GM12875 (cell line): ENCODE data around the gene ABHD12.

ENCODE experiments used
- H3K4me3 ChIP-seq: one replicate; pipeline ENCODE4 v1.5.1; 2011; ENCODE audit warnings: low read depth, low read length, control low read depth
- TF ChIP-seq, protein P1 (sequence below): IDR thresholded peaks from 2 replicates; pipeline ENCODE4 v1.5.1; 2011; ENCODE audit warnings: low read depth, mild to moderate bottlenecking, control low read depth, inconsistent platforms, low read length, moderate library complexity, borderline replicate concordance; ENCODE audit not compliant: insufficient read depth

ABHD12 gene

DNA sequence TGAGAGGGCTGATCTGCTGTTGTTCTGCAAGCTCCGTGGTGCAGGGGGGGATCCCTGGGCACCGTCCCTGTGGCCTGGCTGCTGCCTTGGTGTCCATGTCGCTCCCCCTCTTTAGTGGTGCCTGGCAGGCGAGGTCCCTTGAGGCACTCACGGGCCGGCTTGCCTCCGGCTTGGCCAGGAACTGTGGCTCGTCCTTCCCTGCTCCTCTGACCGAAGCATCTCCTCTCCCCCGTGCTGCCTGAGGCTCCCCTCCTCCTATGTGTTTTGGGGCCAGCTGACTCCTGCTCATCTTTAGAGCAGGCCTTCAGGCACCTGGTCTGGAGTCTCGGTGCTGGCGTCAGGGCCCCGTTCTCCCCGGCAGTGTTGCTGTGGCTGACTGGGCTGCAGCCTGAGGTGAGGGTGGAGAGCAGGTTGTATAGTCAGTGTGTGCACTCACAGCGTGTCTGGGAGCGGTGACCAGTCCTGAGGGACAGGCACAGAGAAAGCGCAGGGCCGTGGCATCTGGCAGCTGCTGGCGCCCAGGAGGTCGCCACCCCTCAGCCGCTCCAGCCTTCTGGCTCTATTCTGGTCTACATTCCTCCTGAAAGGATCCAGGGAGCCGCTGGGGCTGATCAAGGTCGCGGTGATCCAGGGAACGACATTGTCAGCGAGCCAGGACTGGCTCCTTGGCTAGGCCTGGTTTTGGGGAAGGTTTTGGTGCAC lies 99.1 kb downstream of the ABHD12 start:
- H3K4me3 ChIP-seq: no peak overlapping the region
- TF ChIP-seq, protein P1, sequence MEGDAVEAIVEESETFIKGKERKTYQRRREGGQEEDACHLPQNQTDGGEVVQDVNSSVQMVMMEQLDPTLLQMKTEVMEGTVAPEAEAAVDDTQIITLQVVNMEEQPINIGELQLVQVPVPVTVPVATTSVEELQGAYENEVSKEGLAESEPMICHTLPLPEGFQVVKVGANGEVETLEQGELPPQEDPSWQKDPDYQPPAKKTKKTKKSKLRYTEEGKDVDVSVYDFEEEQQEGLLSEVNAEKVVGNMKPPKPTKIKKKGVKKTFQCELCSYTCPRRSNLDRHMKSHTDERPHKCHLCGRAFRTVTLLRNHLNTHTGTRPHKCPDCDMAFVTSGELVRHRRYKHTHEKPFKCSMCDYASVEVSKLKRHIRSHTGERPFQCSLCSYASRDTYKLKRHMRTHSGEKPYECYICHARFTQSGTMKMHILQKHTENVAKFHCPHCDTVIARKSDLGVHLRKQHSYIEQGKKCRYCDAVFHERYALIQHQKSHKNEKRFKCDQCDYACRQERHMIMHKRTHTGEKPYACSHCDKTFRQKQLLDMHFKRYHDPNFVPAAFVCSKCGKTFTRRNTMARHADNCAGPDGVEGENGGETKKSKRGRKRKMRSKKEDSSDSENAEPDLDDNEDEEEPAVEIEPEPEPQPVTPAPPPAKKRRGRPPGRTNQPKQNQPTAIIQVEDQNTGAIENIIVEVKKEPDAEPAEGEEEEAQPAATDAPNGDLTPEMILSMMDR: no peak

DNA sequence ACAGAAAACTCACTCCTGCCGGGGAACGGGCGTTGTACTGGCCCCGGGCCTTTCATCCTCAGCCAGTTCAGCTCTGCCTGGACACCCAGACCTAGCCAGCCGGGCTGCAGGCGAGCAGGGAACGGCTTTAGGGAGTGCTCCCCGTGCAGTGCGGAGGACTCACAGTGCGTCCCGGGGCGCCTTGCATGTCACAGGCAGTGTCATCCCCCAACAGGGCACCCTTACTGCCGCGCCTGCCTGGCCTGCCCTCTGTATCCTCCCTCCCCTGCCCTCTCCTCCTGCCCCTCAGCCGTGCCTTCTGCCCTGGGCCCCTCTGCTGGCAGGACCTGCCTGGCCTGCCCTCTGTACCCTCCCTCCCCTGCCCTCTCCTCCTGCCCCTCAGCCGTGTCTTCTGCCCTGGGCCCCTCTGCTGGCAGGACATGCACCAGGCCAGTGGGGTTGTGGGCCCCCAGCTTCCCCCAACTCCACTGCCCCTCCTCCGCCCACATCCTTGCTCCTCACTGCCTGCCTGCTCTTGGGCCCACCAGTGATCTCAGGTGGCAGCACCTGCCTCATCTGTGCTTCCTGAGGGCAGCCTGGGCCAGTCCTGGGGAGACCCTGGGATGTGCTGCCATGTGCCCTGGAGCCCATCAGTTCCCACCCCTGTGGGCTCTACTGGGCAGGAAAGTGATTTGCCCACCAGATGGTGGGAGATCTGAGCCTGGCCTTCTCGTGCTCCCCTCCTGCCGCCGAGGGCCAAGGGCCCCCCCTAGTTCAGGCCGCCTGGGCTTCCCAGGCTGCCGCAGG lies 99.8 kb downstream of the ABHD12 start:
- TF ChIP-seq, protein P1: no peak
- H3K4me3 ChIP-seq: no peak overlapping the region

DNA sequence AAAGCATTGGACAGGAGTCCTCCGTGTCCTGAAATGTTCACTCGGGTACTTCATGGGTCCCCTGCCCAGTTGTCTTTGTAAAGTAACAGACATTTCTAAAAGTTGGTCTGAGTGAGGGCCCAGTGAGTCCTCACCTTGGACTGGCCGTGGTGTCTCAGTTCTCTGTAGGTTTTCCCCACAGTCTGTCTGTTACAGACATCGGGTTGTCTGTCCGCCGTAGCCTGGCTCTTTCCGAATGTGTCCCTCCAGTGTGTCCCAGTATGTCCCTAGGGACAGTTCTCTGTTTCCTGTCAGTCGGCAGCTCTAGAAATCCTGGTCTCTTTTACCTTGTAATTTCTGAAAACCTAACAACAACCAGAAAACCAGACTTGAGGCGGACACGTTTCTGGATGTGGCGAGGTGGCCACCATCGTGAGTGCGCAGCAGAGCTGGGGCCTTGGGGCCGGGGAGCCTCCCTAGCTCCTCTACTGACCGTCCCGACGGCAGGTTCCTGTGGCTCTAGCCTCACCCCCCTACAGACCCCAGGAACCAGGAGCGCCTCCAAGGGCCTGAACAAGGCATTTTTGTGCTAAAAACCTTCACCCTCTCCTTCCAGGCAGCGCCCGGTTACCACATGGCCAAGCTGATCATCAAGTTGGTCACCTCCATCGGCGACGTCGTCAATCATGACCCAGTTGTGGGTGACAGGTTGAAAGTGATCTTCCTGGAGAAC lies 100.6 kb downstream of the ABHD12 start:
- H3K4me3 ChIP-seq: no peak overlapping the region
- TF ChIP-seq, protein P1: no peak

DNA sequence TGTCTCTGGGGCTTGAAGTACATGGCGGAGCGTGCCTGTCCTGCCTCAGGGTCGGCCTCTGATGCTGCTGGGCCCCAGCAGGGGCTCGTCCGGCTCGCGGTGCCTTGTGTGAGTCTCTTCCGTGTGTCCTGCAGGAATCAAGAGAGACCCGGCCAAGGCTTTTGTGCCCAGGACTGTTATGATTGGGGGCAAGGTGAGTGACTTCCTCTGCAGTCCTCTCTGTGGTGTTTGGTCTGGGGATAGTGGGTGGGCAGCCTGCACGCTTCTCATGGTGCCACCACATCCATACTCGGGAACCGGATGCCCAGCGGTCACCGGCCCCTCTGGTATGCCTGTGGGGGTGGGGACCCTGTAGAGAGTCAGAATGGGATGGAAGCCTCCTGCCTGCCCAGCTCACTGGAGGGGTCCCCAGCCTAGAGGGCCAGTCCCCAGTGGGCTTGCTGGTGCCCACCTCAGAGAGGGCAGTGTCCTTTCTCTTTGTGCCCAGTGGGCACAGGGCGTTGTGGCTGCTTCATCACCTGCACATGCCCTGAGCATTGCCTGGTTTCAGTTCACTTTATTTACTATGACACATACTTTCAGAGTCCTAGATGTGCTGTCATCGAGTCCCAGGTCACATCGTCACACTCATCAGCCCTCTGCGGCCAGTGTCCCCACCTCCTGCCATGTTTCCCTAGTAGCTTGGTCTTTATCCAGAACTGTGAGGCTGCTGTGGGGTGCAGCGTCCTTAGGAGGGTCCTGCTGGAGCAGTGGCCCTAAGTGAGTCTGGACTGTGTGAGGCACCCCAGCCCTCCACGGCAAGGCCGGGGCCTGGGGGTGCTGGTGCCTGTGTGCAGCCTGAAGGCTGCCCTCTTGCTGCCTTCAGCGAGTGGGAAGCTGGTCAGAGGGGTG lies 102.1 kb downstream of the ABHD12 start:
- TF ChIP-seq, protein P1: no peak

DNA sequence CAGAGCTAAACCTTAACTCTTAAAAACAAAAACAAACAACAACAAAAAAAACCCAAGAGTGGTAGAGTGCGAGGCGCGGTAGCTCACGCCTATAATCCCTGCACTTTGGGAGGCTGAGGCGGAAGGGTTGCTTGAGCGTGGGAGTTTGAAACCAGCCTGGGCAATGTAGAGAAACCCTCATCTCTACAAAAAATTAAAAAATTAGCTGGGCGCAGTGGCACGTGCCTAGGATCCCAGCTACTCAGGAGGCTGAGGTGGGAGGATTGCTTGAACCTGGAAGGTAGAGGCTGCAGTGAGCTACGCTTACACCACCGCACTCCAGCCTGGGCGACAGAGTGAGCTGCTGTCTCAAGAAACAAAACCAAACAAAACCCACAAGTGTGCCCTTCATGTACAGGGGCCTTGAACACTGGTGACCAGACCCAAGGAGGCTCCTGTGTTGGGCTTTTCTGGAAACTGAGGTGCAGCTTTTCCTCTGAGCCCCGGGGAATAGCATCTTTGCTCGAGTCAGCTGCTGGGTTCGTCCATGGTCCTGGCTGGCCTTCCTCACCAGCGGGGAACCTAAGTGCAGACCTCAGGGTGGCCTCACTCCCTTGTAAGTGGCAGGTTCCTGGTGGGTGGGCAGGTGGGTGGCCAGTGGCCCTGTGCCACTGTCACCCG lies 102.9 kb downstream of the ABHD12 start:
- H3K4me3 ChIP-seq: no peak overlapping the region
- TF ChIP-seq, protein P1: no peak

More for the DNA sequence above, 102.1 kb downstream of the ABHD12 start:
- no peak overlapping the region for H3K4me3 ChIP-seq

DNA sequence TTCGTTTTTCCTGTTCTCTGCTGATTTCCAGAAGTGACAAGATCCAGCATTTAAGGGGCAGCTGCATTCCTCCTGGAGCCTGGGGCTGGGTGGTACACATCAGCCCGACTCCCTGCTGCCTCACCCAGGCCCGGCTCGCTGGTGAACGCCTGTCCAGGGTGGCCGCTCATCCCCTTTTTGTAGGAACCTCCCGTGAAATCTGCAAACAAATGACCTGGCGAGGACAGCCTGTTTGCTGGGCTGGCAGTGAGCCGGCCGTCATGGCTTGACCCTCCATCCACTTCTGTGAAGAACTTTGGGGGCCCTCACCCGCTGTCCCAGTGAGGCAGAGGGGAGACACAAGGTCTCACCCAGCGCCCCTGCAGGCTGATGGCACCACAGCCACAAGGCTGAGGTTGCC lies 103.7 kb downstream of the ABHD12 start:
- TF ChIP-seq, protein P1: no peak
- H3K4me3 ChIP-seq: no peak overlapping the region
